Amygdala (tissue), 56 donors: ENCODE measurements around the gene CHMP1B.
A peak's percentile ranks its signal among the peaks of the same experiment; 100 is the strongest.

Source experiments
- DNase-seq, 56 donors: peaks; one replicate each; lab custom pipeline; 2025; lab: John Stamatoyannopoulos, UW

The CHMP1B gene, protein sequence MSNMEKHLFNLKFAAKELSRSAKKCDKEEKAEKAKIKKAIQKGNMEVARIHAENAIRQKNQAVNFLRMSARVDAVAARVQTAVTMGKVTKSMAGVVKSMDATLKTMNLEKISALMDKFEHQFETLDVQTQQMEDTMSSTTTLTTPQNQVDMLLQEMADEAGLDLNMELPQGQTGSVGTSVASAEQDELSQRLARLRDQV

DNA sequence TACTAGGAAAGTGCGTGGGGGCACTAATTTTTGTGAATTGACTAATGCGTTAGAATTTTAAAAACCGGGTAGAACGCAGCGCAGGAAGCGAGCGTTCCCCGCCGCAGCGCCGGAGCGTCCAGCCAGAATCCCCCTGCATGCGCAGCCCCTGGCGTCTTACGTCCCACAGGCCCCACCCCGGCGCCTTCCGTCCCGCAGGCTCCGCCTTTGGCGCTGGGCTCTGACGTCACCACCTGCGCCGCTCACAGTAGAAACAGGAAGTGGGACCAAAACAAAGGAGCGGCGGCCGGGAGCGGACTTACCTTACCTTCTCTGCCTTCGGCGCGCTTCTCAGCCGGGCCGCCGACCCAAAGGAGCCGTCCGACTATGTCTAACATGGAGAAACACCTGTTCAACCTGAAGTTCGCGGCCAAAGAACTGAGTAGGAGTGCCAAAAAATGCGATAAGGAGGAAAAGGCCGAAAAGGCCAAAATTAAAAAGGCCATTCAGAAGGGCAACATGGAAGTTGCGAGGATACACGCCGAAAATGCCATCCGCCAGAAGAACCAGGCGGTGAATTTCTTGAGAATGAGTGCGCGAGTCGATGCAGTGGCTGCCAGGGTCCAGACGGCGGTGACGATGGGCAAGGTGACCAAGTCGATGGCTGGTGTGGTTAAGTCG is at the start of gene CHMP1B:
TSS of gene CHMP1B (plus strand) at position 268 of the 660 bp plus-strand sequence. CDS start at position 367, 99 bp downstream.
- peak; percentile 45 to 99 (median 93) for DNase-seq

DNA sequence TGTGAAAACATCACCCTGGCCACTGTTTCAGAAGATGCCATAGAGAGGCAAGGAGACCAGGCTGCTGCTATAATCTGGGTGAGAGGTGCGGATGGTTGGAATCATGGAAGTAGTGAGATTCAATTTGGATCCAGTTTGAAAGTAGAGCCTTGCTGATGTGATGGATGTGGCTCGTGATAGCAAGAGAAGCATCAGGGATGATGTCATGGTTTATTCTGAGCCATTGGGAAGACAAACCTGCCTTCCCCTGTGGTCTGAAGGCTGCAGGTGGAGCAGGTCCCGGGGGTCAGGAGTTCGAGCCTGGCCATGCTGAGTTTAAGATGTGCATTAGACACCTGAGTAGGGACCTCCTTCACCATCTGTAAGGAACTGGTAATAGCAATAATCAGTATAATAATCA is 49.6 kb upstream of the CHMP1B start:
- DNase-seq = no peak

DNA sequence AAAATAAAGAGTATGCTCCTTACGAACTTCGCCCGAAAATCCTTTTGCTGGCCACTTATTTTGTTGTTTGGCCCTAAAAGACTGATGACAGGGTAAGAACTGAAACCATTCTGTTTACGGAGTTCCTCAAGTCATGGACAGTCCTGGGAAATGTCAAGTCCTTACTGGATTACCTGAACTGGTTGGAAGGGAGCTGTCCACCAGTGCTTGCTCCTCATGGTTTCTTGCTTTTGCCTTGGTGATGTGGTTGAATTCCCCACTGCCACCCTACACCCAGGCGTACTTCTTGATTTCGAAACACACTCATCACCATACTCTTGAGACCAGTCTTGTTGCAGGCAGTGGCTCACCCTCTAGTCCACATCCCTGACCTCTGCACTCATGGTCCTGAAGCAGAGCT is 49.1 kb upstream of the CHMP1B start:
- DNase-seq = no peak

DNA sequence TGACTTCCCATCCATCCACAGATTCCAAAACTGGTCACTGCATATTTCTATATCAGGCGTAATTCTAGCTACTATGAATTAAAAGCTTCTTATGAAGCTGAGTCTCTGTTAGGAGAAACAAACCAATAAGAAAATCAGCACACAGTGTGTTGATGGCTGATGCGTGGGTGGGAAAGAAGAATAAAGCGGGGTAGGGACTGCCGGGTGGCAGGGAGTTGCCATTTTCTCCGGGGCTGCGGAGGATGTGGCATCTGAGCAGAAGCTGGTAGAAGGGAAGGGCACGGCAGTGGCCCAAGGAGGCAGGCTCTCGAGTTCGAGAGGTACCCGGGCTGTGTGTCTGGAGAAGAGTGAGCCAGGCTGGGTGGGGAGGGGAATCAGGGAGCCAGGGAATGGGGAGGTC is 48.6 kb upstream of the CHMP1B start:
- DNase-seq = peak in 1 of 56 donors; percentile 9

DNA sequence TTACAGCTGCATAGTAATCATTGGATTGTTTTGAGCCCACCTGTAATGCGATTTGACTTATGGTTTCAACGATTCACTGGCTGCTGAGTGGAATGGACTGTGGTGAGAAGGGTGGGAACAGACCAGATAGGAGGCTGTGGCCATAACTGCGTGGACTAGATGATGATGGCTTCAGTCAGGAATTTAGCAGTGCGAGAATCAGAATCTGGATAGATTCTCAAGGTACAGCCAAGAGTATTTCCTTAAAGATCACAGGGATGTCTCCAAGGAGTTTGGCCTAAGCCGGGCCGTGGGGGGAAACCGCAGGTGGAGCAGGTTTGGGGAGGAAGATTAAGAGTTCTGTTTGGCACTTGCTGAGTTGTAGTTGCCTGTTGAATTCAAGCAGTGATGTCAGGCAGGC is 44.0 kb upstream of the CHMP1B start:
- DNase-seq = no peak

DNA sequence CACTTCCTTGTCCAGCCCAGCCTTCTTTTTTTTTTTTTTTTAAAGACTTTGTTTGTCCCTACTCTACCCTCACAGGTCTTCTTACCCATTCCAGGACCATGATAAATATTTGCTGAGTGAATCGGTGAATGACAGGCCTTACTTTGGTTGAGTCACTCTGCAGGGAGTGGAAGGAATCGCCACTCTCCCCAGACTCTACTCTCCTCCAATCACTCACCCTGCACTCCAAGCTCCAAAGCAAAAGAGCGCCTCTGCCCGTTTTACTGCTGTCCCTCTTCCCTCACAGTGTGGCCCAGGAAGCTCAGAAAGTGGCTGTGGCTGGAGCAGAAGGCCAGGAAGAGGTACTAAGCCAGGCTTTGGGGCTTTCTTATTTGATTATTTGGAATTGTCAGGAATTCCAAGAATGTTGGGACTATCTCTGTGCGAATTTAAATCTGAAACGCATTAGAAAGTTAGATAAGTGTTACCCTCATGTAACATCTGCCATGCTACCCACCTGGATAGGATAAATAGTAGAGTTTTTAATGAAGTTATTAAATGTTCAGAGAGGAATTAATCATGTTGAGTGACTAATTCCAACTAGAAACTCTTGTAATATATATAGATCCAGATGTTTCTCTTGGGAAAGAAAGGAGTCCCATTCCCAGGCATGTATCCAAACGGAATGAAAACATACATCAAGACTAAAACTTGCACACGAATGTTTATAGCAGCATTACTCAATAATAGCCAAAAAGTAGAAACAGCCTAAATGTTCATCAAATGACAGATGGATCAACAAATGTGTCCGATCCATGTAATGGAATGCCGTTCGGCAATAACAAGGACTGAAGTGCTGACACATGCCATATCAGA is 43.0 kb upstream of the CHMP1B start:
- DNase-seq = no peak

DNA sequence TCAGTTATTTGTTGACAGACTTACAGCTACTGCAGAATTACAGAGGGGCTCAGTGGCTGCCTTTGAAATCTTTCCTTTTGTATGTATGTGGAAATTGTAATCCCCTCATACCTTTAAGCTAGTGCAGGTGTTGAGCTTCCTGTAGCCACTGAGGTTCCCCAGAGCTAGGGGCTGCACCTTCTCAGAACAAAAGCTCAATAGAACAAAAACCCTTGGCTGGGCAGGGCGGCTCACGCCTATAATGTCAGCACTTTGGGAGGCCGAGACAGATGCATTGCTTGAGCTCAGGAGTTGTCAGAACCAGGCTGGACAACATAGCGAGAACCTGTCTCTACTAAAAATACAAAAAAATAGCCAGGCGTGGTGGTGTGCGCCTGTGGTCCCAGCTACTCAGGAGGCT is 41.3 kb upstream of the CHMP1B start:
- no peak for DNase-seq

DNA sequence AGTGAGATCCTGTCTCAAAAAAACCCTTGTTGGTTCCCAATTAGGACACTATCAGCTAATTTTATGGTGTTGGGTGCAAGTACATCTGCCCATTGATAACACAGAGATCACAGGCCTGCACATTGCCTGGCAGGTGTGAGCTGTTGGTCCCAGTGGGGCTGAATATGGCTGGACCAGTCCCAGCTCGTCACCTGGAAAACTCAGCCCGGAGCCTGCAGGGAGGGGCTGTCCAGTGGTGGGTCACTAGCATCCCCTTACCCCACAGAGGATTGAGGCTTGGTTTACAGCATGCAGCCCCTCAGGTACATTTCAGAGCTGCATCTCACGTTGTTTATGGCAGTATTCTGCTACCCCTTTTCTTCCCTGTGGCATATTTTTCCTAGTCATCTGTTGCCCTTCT is 40.8 kb upstream of the CHMP1B start:
- DNase-seq = no peak

DNA sequence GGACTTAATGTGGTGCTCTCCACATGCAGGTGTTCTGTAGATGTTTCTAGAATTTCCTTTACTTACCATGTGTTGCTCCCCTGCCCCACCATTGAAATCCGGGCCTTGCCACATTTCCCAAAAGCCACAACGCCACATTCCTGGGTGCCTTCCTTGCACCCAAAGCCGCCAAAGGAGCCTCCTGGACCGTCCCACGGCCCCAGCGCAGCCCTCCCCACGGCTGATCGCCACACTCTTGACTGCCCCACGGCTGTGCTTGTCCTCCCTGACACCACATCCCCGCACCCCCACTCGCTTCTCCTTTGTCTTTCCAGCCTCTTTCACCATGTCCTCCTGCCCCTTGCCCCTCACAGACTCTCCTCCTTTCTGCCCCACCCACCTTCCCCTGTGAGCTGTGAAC is 40.2 kb upstream of the CHMP1B start:
- DNase-seq = no peak

DNA sequence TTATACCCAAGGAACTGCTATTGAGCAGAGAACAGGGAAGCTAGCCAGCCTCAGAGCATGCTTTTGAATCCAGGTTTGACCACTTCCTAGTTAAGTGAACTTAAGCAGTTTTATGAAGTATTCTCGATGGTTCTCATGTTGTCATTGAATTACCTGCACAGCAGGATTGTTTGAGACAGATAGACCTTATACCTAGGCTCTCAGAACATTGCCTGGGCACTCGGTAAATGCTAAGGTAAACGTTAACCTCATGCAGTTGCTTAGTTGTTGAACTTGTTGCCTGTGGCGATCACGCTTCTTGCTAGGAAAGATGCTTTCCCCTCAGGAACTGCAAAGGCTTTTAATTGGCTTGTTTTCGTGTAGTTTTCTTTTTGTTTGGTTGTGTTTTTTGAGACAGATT is 34.0 kb upstream of the CHMP1B start:
- no peak for DNase-seq

DNA sequence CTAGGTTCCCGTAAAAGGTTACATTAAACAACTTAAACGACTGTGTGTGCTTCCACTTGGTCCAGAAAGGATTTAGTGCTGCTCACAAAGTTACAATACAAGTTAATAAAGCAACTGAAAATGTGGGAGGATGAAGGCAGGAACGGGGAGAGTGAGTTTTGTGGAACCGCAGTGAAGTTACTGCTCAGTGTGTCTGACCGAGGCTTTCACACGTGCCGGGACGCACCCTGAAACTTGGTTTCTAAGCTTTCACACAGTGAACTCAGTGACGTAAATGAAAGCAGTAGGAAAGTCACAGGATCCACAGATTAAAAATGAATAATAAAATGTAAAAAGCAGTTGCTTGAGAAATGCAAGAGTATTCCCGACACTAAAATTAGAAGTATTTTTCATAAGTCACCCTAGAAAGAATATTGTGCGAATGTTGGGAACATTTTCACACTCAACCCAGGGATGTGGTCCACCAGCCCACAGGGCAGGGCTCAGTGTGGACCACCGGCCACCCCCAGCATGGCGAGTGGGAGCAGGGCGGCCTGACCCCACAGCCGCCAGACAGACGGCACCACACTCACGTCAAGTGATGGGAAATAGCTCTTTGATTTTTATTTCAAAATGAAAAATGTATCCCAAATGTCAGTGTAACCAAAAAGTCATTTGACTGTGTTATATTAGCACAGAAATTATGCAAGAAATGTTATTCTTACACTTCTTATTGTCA is 32.6 kb upstream of the CHMP1B start:
- no peak for DNase-seq

DNA sequence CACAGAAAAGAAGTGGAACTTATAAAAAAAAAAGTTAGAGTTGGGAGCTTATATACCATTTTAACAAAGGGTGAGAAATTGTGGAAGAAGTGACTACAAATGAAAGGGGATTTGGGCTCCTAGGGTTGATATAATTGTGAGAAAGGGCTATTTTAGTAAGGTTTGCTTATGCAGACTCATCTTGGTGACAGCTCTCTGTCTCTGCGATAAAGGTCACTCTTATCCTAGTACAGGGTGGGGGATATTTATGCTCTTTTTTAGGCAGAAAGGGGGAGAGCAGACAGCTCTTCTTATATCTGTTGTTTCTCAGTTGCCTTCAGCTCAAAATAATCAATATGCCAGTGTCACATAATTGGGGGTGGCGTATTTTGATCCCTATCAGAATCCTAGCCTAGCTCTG is 31.3 kb upstream of the CHMP1B start:
- no peak for DNase-seq

DNA sequence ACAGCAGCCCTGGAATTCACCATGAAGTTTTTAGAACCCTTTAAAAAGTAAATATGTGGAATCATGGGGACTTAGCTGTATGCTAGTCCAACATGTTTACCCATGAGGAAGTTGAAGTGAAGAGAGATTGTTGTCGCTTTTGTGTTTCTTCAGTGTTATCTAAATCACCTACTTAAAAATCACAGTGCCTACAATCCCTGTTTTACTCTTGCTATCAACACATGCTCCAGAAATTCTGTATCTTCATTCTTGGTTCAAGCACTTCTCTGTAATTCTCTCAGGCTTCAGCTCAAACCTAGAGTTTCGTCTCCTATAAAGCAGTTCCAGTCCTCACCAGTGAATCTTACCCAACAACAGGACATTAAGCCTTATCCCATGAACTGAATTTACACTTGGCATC is 30.5 kb upstream of the CHMP1B start:
- no peak for DNase-seq

DNA sequence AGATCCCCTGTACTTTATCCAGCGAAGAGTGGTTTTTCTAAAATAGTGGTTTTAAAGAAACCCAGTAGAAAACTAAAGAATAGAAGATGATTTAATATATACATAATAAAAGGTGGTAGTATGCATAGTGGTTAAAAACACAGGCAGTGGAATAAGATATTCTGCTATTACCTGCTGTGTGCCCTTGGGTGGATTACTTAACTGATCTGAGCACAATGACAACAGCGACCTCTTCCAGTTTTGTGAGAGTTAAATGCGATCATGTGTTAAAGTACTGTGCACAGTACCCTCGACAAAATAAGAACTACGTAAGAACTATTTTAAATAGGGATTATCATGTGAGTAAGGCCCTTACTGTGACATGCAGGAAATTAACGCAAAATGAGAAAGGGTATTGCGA is 30.0 kb upstream of the CHMP1B start:
- no peak for DNase-seq

DNA sequence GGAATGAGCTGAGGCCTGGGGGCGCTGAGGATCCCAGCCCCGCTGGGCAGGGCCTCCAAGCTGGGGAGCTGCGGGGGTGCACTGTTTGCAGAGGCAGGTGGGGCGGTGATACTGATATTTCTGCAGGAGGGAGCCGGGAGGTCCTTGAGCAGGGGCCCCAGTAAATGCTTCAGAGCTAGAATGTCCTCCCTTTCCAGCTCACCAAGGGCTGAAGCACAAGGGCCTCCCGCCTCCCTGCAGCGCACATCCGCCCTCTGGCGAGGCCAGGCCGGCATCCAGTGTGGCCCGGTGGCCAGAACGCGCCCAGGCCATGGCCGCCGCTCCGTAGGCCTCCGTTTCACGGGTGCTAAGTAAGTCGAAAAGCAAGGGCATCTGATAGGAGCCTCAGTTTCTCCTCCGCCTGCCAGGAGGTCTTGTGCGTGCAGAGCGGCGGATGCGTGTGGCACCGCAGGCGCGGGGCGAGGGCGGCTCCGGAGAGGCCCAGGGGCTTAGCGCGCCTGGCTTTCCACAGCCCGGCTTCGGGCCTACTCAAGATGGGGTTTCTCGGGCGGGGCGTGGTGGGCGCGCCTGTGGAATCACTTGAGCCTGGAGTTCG is 29.5 kb upstream of the CHMP1B start:
- DNase-seq = no peak

DNA sequence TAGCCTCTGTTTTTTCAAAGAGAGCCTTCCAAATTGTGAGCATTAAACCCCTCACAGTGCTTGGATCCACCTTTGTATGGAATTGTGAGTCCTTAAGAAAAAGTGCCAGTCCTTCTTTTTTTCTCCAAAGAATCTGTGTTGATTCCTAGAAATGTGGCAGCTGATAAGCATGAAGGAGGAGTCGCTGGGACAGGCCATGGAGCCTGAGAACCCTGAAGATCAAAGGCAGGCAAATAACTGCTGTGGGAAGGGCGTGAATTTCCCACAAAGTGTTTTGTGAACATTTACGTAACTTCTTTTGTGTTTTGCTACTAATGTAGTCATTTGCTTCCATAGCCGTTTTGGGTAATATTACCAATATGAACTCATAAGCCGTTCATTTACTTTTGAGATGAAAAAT is 27.7 kb upstream of the CHMP1B start:
- DNase-seq = no peak

DNA sequence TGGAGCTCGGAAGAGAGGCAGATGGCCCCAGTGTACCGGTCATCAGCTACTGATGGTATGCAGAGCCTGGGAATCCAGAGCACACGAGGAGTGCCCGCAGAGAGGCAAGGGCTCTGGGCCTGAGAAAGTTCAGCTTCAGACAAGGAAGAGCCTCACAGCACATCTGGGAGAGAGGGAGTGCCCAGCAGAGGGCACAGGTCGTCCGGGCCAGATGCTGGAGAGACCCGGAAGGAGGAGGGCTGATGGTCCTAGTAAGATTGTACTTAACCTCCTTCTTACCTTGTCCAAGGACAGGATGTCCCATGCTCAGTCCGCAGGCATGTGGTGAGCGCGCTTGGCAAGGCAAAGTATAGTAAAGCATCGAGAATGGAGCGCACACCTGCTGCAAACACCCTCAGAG is 24.4 kb upstream of the CHMP1B start:
- no peak for DNase-seq

DNA sequence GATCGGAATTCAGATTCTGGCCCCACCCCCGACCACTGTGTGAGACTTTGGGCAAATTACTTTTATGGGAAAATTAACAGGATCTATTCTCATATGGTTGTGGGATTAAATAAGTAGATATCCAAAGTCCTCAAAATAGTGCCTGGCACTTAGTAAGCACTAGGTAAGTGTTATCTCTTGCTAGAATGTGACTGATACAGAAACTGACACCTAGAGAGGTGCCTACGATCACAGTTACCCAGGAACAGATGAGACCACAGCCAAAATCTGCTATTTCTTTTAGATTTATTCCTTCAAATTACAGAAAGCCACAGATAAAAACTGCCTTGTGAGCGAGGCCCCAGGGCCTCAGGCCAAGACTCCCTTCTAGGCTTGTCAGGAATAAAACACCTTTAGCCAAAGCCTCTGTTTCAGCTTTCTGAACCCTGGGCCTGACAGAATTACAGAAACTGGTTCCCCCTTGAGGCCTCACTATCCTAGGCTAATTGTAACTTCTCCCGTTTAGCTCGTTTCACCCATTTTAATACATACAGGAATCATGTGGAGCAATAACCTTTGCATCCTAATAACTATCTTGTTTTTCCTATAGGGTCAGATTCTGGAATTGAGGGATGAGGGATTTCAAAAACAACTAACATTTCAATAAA is 22.3 kb upstream of the CHMP1B start:
- DNase-seq = no peak

DNA sequence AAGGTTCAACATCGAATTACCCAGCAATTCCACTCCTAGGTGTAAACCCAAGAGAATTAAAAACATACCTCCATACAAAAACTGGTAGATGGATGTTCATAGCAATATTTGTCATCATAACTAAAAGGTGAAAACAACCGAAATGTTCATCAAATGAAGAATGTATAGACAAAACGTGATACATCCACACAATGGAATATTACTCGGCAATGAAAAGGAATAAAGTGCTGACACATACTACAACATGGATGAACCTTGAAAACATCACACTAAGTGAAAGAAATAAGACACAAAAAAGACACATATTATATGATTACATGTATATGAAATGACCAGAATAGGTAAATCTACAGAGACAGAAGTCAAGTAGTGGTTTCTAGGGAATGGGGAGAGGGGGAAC is 20.6 kb upstream of the CHMP1B start:
- DNase-seq = no peak

DNA sequence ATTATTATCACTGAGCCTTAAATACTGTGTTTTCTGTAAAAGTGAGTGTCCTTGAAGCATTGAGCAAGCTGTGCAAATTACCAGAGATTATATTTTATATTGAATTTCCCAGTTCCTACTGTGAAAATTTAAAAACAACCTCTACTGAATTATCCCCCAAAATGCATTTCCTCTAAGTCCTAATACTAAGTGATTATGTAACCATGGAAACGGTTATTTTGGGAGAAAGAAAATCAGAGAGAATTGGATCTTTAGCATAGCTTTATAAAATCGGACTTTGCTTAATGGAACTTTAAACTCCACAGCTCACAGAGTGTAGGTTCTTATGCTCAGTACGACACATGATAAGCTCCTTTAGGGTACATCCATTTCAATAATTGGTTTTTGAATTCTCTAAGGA is 19.3 kb upstream of the CHMP1B start:
- DNase-seq = no peak
